Dermis lymphatic vessel endothelial cell (primary cell): ENCODE results near the gene MLLT3. TPM values are rescaled to one million over a fixed set of nuclear protein-coding genes. Genes with fewer than 3 reads are reported as not detected.

ENCODE experiments used
- total RNA-seq: library from RNA; depleted of rRNA; stranded (reverse); fragments of >200 nt; gene quantifications from 2 replicates; pipeline ENCODE4 v1.2.1, GENCODE V29; 2014

The MLLT3 gene
- 4.1 and 10.6 TPM in 2 replicates for total RNA-seq

DNA sequence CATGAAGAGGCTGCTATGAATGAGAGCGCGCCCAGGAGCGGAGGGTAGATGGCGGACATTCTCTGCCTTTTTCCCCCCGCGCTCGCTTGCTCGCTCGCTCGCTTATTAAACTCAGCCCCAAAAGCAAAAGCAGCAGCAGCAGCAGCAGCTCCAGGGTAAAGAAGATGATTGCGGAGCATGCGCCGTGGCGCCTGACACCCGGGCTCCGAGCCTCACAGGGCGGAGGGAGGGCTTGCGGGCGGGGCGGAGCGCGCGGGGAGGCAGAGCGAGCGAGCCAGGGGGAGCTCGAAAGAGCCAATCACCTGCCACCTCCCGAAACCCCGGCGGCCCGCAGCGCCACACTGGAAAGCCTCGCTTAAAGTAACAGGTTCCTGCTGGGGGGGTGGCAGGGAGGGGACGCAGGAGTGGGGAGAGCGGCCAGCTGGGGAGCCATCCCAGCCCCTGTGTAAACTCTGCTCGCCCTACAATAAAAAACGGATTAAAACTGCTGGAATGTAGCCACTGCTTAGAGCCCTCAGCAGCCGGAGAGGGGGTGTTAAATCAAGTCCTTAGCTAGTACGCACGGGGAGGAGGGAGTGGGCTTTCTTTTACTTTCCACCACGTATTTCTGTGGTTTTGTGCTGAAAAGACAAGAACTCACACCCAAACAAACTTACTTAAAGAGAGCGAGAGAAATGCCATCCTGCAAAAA, at the start of gene MLLT3:
Gene MLLT3, minus strand, starts transcription at position 170 of the 691 bp plus-strand sequence.

Other genes starting within 250 kb of the MLLT3 start
- gene FOCAD, start 61.8 kb upstream of the MLLT3 start, total RNA-seq = 58.2 and 113 TPM in 2 replicates